ENCODE results near the gene CPAMD8. TPM values are rescaled to one million over a fixed set of nuclear protein-coding genes. Genes with fewer than 3 reads are reported as not detected.
A peak's percentile ranks its signal among the peaks of the same experiment; 100 is the strongest.

The CPAMD8 gene
- total and polyA plus RNA-seq, 9 of the 15 experiments (the other 6 are each of a cell fraction or from before 2014, with no cell fraction given) = 0.20 to 2.1 (median 1.3) TPM

DNA sequence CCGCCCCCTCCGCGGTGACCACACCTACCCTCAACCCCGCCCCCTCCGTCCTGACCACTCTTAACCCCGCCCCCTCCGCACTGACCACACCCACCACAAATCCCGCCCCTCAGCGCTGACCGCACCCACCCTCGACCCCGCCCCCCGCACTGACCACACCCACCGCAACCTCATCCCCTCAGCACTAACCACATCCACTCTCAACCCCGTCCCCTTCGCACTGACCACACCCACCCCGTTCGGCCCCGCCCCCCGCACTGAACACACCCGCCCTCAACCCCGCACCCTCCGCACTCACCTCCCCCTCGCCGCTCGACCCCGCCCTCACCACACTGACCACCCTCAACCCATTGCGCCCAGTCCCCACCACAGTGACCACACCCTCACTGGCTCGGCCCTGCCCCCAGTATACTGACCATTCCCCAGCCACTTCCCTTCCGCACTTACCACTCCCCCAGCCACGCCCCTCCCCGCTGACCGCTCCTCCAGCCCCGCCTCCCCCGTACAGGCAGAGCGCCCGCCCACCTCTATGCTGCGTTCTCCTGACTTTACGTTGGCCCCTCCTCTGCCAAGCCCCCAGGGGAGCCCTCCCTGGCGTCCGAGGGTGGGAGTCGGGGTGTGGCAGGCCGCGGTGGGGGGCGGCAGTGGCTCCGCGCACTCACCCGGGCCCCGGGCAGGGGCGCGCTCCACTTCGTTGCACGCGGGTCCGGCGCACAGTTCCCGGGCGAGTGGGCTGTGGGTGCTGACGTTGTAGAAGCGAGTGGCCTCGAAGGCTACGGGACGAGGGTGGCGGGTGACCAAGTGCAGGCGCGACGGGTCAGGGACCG, 129.4 kb downstream of the CPAMD8 start (continued):
- TF ChIP-seq, protein P1, sequence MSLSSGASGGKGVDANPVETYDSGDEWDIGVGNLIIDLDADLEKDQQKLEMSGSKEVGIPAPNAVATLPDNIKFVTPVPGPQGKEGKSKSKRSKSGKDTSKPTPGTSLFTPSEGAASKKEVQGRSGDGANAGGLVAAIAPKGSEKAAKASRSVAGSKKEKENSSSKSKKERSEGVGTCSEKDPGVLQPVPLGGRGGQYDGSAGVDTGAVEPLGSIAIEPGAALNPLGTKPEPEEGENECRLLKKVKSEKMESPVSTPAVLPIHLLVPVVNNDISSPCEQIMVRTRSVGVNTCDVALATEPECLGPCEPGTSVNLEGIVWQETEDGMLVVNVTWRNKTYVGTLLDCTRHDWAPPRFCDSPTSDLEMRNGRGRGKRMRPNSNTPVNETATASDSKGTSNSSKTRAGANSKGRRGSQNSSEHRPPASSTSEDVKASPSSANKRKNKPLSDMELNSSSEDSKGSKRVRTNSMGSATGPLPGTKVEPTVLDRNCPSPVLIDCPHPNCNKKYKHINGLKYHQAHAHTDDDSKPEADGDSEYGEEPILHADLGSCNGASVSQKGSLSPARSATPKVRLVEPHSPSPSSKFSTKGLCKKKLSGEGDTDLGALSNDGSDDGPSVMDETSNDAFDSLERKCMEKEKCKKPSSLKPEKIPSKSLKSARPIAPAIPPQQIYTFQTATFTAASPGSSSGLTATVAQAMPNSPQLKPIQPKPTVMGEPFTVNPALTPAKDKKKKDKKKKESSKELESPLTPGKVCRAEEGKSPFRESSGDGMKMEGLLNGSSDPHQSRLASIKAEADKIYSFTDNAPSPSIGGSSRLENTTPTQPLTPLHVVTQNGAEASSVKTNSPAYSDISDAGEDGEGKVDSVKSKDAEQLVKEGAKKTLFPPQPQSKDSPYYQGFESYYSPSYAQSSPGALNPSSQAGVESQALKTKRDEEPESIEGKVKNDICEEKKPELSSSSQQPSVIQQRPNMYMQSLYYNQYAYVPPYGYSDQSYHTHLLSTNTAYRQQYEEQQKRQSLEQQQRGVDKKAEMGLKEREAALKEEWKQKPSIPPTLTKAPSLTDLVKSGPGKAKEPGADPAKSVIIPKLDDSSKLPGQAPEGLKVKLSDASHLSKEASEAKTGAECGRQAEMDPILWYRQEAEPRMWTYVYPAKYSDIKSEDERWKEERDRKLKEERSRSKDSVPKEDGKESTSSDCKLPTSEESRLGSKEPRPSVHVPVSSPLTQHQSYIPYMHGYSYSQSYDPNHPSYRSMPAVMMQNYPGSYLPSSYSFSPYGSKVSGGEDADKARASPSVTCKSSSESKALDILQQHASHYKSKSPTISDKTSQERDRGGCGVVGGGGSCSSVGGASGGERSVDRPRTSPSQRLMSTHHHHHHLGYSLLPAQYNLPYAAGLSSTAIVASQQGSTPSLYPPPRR (CRISPR knock-in tag; IDR thresholded peaks at IDR 0.05; ENCODE audit: borderline replicate concordance) = no peak
- TF ChIP-seq TRIM24 (IDR thresholded peaks at IDR 0.05) = 0 out of 4 replicates have a peak, but pooled peaks of 1 of the 2 experiments have one; percentile 16
- TF ChIP-seq ZNF121 (CRISPR knock-in tag; conservative IDR thresholded peaks at IDR 0.05) = no peak
- no peak for TF ChIP-seq THRAP3 (IDR thresholded peaks at IDR 0.05; ENCODE audit: borderline replicate concordance)
- TF ChIP-seq SUPT5H (IDR thresholded peaks at IDR 0.05) = peak; percentile 82
- 0 out of 2 replicates have a peak, but pooled peaks have one; percentile 9 for TF ChIP-seq RFX7 (CRISPR knock-in tag; IDR thresholded peaks at IDR 0.05)
- TF ChIP-seq YBX1 (IDR thresholded peaks at IDR 0.05) = no peak
- TF ChIP-seq, protein P2, sequence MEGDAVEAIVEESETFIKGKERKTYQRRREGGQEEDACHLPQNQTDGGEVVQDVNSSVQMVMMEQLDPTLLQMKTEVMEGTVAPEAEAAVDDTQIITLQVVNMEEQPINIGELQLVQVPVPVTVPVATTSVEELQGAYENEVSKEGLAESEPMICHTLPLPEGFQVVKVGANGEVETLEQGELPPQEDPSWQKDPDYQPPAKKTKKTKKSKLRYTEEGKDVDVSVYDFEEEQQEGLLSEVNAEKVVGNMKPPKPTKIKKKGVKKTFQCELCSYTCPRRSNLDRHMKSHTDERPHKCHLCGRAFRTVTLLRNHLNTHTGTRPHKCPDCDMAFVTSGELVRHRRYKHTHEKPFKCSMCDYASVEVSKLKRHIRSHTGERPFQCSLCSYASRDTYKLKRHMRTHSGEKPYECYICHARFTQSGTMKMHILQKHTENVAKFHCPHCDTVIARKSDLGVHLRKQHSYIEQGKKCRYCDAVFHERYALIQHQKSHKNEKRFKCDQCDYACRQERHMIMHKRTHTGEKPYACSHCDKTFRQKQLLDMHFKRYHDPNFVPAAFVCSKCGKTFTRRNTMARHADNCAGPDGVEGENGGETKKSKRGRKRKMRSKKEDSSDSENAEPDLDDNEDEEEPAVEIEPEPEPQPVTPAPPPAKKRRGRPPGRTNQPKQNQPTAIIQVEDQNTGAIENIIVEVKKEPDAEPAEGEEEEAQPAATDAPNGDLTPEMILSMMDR (IDR thresholded peaks at IDR 0.05 in 2 of 3, conservative IDR thresholded peaks at IDR 0.05 in 1 of 3; ENCODE audit: insufficient read depth in 2 of 3, low read depth in 1 of 3, low read length in 3 of 3) = no peak
- 0 out of 2 replicates have a peak, but pooled peaks have one; percentile 22 for TF ChIP-seq PTBP1 (IDR thresholded peaks at IDR 0.05; ENCODE audit: low read depth, low read length)
- no peak for TF ChIP-seq ZNF184 (CRISPR knock-in tag; IDR thresholded peaks at IDR 0.05)
- peak; percentile 95 for TF ChIP-seq KDM2B (CRISPR knock-in tag; IDR thresholded peaks at IDR 0.05)
- TF ChIP-seq, protein P3, sequence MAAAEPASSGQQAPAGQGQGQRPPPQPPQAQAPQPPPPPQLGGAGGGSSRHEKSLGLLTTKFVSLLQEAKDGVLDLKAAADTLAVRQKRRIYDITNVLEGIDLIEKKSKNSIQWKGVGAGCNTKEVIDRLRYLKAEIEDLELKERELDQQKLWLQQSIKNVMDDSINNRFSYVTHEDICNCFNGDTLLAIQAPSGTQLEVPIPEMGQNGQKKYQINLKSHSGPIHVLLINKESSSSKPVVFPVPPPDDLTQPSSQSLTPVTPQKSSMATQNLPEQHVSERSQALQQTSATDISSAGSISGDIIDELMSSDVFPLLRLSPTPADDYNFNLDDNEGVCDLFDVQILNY (CRISPR knock-in tag; IDR thresholded peaks at IDR 0.05) = no peak
- no peak for TF ChIP-seq TAF1 (IDR thresholded peaks at IDR 0.05; ENCODE audit: control insufficient read depth, extremely low read depth, insufficient read depth, low read length, severe bottlenecking)
- no peak for TF ChIP-seq RBM34 (IDR thresholded peaks at IDR 0.05; ENCODE audit: borderline replicate concordance, insufficient read depth, low read length)
- TF ChIP-seq, protein P4, sequence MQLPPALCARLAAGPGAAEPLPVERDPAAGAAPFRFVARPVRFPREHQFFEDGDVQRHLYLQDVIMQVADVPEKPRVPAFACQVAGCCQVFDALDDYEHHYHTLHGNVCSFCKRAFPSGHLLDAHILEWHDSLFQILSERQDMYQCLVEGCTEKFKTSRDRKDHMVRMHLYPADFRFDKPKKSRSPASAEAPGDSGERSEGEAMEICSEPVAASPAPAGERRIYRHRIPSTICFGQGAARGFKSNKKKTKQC (CRISPR knock-in tag; IDR thresholded peaks at IDR 0.05) = peak; percentile 53; the same call in 1 of the 2 replicates
- TF ChIP-seq ZNF695 (CRISPR knock-in tag; IDR thresholded peaks at IDR 0.05) = no peak
- TF ChIP-seq, protein P5, sequence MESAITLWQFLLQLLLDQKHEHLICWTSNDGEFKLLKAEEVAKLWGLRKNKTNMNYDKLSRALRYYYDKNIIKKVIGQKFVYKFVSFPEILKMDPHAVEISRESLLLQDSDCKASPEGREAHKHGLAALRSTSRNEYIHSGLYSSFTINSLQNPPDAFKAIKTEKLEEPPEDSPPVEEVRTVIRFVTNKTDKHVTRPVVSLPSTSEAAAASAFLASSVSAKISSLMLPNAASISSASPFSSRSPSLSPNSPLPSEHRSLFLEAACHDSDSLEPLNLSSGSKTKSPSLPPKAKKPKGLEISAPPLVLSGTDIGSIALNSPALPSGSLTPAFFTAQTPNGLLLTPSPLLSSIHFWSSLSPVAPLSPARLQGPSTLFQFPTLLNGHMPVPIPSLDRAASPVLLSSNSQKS (CRISPR knock-in tag; IDR thresholded peaks at IDR 0.05) = no peak
